ENCODE data around the gene HNF1B.

Gene HNF1B

GRCh38 chr17:37718324-37719048 lies 26.4 kb downstream of the HNF1B start:
- H3K36me3 Mint-ChIP-seq (ENCODE audit: insufficient read depth): no peaks in the 10 kb centered on the region
- no peak overlapping the region for H3K27ac Mint-ChIP-seq
- ATAC-seq (replicated peaks): no peak
- H3K27me3 Mint-ChIP-seq: peaks cover 23 to 75% of the 10 kb centered on the region in 2 donors
- no peaks in the 10 kb centered on the region for H3K4me1 Mint-ChIP-seq (ENCODE audit: low read depth in 2 of 2)
- H3K4me3 Mint-ChIP-seq: no peak overlapping the region
- DNase-seq: no peak
- no peaks in the 10 kb centered on the region for H3K9me3 Mint-ChIP-seq

- H3K27ac Mint-ChIP-seq: no peak overlapping the region
- no peak overlapping the region for H3K4me3 Mint-ChIP-seq
- no peaks in the 10 kb centered on the region for H3K4me1 Mint-ChIP-seq (ENCODE audit: low read depth in 2 of 2)
- H3K36me3 Mint-ChIP-seq (ENCODE audit: insufficient read depth): no peaks in the 10 kb centered on the region
- peaks cover 24 to 70% of the 10 kb centered on the region in 2 donors for H3K27me3 Mint-ChIP-seq
- no peak for DNase-seq
- H3K9me3 Mint-ChIP-seq: no peaks in the 10 kb centered on the region
- ATAC-seq (replicated peaks): no peak
Observed at GRCh38 chr17:37717627-37718323, 27.1 kb downstream of the HNF1B start.

DNA sequence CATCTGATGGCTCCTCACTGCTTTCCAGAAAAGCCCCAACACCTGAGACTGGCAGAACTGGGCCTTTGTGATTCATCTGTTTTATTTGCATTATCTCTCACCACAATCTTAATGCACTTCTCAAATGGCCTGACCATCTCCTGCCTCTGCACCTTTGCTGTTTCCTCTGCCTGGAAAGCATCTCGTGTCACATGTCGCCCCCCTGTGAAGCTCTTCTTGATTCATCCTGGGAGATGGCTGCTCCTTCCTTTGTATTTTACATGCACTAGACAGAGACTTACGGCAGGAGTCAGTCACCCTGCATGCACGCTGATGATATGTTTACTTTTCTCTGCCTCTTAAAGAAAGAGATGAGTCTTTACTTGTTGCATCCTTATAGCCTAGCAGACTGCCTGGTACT lies 30.0 kb downstream of the HNF1B start:
- no peak overlapping the region for H3K4me3 Mint-ChIP-seq
- DNase-seq: no peak
- no peaks in the 10 kb centered on the region for H3K36me3 Mint-ChIP-seq (ENCODE audit: insufficient read depth)
- H3K4me1 Mint-ChIP-seq (ENCODE audit: low read depth in 2 of 2): peaks cover 0 to 2% of the 10 kb centered on the region in 2 donors
- H3K27ac Mint-ChIP-seq: no peak overlapping the region
- ATAC-seq (replicated peaks): no peak
- H3K27me3 Mint-ChIP-seq: peaks cover 51 to 72% of the 10 kb centered on the region in 2 donors
- no peaks in the 10 kb centered on the region for H3K9me3 Mint-ChIP-seq

DNA sequence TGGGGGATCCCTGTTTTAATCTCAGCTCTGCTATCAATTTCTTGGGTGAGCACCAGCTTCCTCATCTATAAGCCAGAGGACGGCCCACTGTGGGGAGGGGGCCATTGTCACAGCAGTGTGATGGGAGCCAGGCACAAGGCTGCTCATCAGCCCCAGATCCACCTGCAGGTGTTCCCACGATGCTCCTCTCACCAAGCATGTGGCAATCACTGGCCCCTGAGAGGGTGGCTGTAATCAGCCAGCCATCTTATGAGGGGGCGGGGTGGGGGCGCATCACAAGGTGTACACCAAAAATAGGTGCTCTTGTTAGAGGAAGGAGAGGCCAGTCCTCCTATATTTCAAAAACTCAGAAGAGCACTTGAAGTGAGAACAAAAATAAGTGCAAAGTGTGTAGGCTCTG lies 31.2 kb downstream of the HNF1B start:
- Mint-ChIP-seq H3K9me3 (no peaks in the 10 kb centered on the region), H3K4me3 (no peak overlapping the region), H3K27ac (no peak overlapping the region), H3K4me1 (ENCODE audit: low read depth in 2 of 2) (peaks cover 0 to 2% of the 10 kb centered on the region in 2 donors), H3K27me3 (peaks cover 62 to 75% of the 10 kb centered on the region in 2 donors), H3K36me3 (ENCODE audit: insufficient read depth) (no peaks in the 10 kb centered on the region)
- DNase-seq (no peak), ATAC-seq (replicated peaks) (no peak)

GRCh38 chr17:37713028-37713431 lies 31.8 kb downstream of the HNF1B start:
- Mint-ChIP-seq H3K27me3 (peaks cover 65 to 81% of the 10 kb centered on the region in 2 donors), H3K36me3 (ENCODE audit: insufficient read depth) (no peaks in the 10 kb centered on the region), H3K9me3 (no peaks in the 10 kb centered on the region), H3K4me1 (ENCODE audit: low read depth in 2 of 2) (peaks cover 2% of the 10 kb centered on the region in 2 donors), H3K27ac (no peak overlapping the region), H3K4me3 (no peak overlapping the region)
- no peak for ATAC-seq (replicated peaks)
- no peak for DNase-seq

- DNase-seq: no peak
- no peak for ATAC-seq (replicated peaks)
- Mint-ChIP-seq H3K9me3 (no peaks in the 10 kb centered on the region), H3K27ac (no peak overlapping the region), H3K36me3 (ENCODE audit: insufficient read depth) (no peaks in the 10 kb centered on the region), H3K4me1 (ENCODE audit: low read depth in 2 of 2) (peaks cover 2 to 3% of the 10 kb centered on the region in 2 donors), H3K27me3 (peaks cover 73 to 85% of the 10 kb centered on the region in 2 donors), H3K4me3 (no peak overlapping the region)
Observed at GRCh38 chr17:37711113-37711512, 33.7 kb downstream of the HNF1B start.

DNA sequence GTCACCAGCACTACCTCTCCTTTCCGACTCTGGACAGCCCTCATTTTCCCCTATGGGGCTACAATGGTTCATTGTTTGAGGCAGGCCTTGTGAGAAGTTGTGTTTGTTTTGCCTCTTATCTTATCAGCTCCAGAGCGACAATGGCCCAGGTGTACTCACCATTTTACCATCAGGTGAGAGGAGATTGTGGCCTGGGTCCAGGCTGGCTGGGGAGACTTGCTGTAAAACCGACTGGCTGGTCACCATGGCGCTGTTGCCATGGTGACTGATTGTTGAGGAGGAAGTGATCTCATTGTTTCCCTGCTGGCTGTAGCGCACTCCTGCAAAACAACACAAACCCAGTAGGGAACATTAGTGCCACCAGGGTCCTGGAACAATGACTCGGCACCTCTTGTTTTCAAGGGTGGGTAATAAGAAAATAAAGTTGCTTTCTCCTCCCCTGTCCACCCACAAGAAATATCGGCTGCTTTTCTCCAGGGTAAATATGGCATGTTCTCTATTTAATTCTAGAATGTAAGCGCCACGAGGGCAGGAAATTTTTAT lies 34.4 kb downstream of the HNF1B start:
- Mint-ChIP-seq H3K9me3 (no peaks in the 10 kb centered on the region), H3K36me3 (ENCODE audit: insufficient read depth) (no peaks in the 10 kb centered on the region), H3K4me3 (no peak overlapping the region), H3K4me1 (ENCODE audit: low read depth in 2 of 2) (peaks cover 2 to 3% of the 10 kb centered on the region in 2 donors), H3K27me3 (peaks cover 77 to 85% of the 10 kb centered on the region in 2 donors), H3K27ac (no peak overlapping the region)
- DNase-seq (no peak), ATAC-seq (replicated peaks) (no peak)

- H3K4me1 Mint-ChIP-seq (ENCODE audit: low read depth in 2 of 2): peaks cover 2 to 3% of the 10 kb centered on the region in 2 donors
- ATAC-seq (replicated peaks): no peak
- no peak for DNase-seq
- H3K27me3 Mint-ChIP-seq: peaks cover 65 to 86% of the 10 kb centered on the region in 2 donors
- H3K4me3 Mint-ChIP-seq: no peak overlapping the region
- no peaks in the 10 kb centered on the region for H3K9me3 Mint-ChIP-seq
- no peak overlapping the region for H3K27ac Mint-ChIP-seq
- H3K36me3 Mint-ChIP-seq (ENCODE audit: insufficient read depth): no peaks in the 10 kb centered on the region
Observed at GRCh38 chr17:37708616-37709212, 36.1 kb downstream of the HNF1B start.

- peaks cover 62 to 86% of the 10 kb centered on the region in 2 donors for H3K27me3 Mint-ChIP-seq
Observed at GRCh38 chr17:37708008-37708615, 36.7 kb downstream of the HNF1B start.

DNA sequence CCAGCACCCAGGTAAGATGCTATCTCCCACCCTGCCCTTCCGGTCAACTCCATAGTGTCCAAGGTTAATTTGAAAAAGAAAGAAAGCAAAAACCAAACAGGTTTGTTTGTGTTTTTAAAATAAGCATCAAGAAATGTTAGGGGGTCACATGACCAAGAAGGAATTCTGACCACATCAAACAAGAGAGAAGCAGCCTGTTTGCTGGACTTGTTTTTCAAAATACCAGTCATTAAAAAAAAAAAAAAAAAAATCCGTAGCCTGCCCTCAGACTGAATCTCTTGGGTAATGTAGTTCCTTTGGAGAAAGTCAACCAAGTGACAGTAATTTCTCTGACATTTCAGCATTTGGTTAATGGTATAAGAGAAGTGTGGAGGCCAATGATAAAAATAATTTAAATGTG lies 38.4 kb downstream of the HNF1B start:
- Mint-ChIP-seq H3K4me1 (ENCODE audit: low read depth in 2 of 2) (peaks cover 2 to 3% of the 10 kb centered on the region in 2 donors), H3K9me3 (no peaks in the 10 kb centered on the region), H3K27ac (peak overlapping the region in 1 of 2 donors; percentile 30), H3K27me3 (peaks cover 49 to 83% of the 10 kb centered on the region in 2 donors), H3K36me3 (ENCODE audit: insufficient read depth) (no peaks in the 10 kb centered on the region), H3K4me3 (no peak overlapping the region)
- no peak for ATAC-seq (replicated peaks)
- DNase-seq: no peak

More at GRCh38 chr17:37708008-37708615, 36.7 kb downstream of the HNF1B start:
- Mint-ChIP-seq H3K9me3 (no peaks in the 10 kb centered on the region), H3K4me1 (ENCODE audit: low read depth in 2 of 2) (peaks cover 2 to 3% of the 10 kb centered on the region in 2 donors), H3K36me3 (ENCODE audit: insufficient read depth) (no peaks in the 10 kb centered on the region), H3K4me3 (no peak overlapping the region), H3K27ac (no peak overlapping the region)
- ATAC-seq (replicated peaks): no peak
- no peak for DNase-seq

GRCh38 chr17:37702598-37702997 lies 42.3 kb downstream of the HNF1B start:
- no peak overlapping the region for H3K27ac Mint-ChIP-seq
- no peak overlapping the region for H3K4me3 Mint-ChIP-seq
- ATAC-seq (replicated peaks) (no peak), DNase-seq (no peak)
- no peaks in the 10 kb centered on the region for H3K4me1 Mint-ChIP-seq (ENCODE audit: low read depth in 2 of 2)
- no peaks in the 10 kb centered on the region for H3K9me3 Mint-ChIP-seq
- H3K27me3 Mint-ChIP-seq: peaks cover 24 to 81% of the 10 kb centered on the region in 2 donors
- no peaks in the 10 kb centered on the region for H3K36me3 Mint-ChIP-seq (ENCODE audit: insufficient read depth)

- H3K9me3 Mint-ChIP-seq: no peaks in the 10 kb centered on the region
- no peak overlapping the region for H3K4me3 Mint-ChIP-seq
- no peak overlapping the region for H3K27ac Mint-ChIP-seq
- ATAC-seq (replicated peaks) (peak; percentile 56), DNase-seq (peak; percentile 19 to 45 (median 30))
- no peaks in the 10 kb centered on the region for H3K36me3 Mint-ChIP-seq (ENCODE audit: insufficient read depth)
- H3K4me1 Mint-ChIP-seq (ENCODE audit: low read depth in 2 of 2): no peaks in the 10 kb centered on the region
- peaks cover 16 to 84% of the 10 kb centered on the region in 2 donors for H3K27me3 Mint-ChIP-seq
Observed at GRCh38 chr17:37701496-37701898, 43.4 kb downstream of the HNF1B start.

GRCh38 chr17:37700881-37701280 lies 44.0 kb downstream of the HNF1B start:
- DNase-seq (no peak), ATAC-seq (replicated peaks) (no peak)
- no peaks in the 10 kb centered on the region for H3K4me1 Mint-ChIP-seq (ENCODE audit: low read depth in 2 of 2)
- H3K27me3 Mint-ChIP-seq: peaks cover 14 to 84% of the 10 kb centered on the region in 2 donors
- no peak overlapping the region for H3K4me3 Mint-ChIP-seq
- no peaks in the 10 kb centered on the region for H3K9me3 Mint-ChIP-seq
- no peaks in the 10 kb centered on the region for H3K36me3 Mint-ChIP-seq (ENCODE audit: insufficient read depth)
- no peak overlapping the region for H3K27ac Mint-ChIP-seq
